SK-N-SH treated with all-trans-retinoic acid at 6 μM for 48 hours (cell line): ENCODE data around the gene SSX2IP.

Source experiments
- ATAC-seq: fragments of 200-7000 bp; cut with Tn5 transposase; 3 replicates; pipeline ENCODE4 v1.9.1; 2020; ENCODE audit warnings: mild to moderate bottlenecking, moderate library complexity
- ARNTL ChIP-seq: fragments of 450-650 bp; formaldehyde crosslinking; IDR thresholded peaks from 2 replicates; pipeline ENCODE4 v1.5.0; 2020; ENCODE audit warnings: low read depth, mild to moderate bottlenecking, moderate library complexity, borderline replicate concordance
- BACH2 ChIP-seq: fragments of 250-450 bp; sonication (Bioruptor Pico); IDR thresholded peaks from 2 replicates; pipeline ENCODE4 v1.9.0; 2021; ENCODE audit warnings: mild to moderate bottlenecking, borderline replicate concordance
- CREB5 ChIP-seq: fragments of 250-450 bp; sonication (Bioruptor Pico); IDR thresholded peaks from 2 replicates; pipeline ENCODE4 v1.5.1; 2020; ENCODE audit warnings: low read depth, mild to moderate bottlenecking, moderate library complexity
- CSRNP3 ChIP-seq: fragments of 250-450 bp; sonication (Bioruptor Pico); IDR thresholded peaks from 2 replicates; pipeline ENCODE4 v1.5.1; 2021; ENCODE audit warnings: mild to moderate bottlenecking, moderate library complexity
- ESRRG ChIP-seq: fragments of 250-450 bp; sonication (Bioruptor Pico); IDR thresholded peaks from 2 replicates; pipeline ENCODE4 v1.6.1; 2021; ENCODE audit warnings: mild to moderate bottlenecking
- GLIS3 ChIP-seq: fragments of 250-450 bp; sonication (Bioruptor Pico); IDR thresholded peaks from 2 replicates; pipeline ENCODE4 v1.5.0; 2020; ENCODE audit warnings: mild to moderate bottlenecking, moderate library complexity
- ISL1 ChIP-seq: fragments of 250-450 bp; sonication (Bioruptor Pico); IDR thresholded peaks from 2 replicates; pipeline ENCODE4 v2.1.2; 2022; ENCODE audit warnings: mild to moderate bottlenecking, moderate library complexity
- OSR1 ChIP-seq: fragments of 250-450 bp; sonication (Bioruptor Pico); IDR thresholded peaks from 2 replicates; pipeline ENCODE4 v1.8.0; 2022; ENCODE audit warnings: moderate library complexity, mild to moderate bottlenecking, inconsistent platforms
- PATZ1 ChIP-seq: fragments of 250-450 bp; sonication (Bioruptor Pico); IDR thresholded peaks from 2 replicates; pipeline ENCODE4 v1.8.0; 2020; ENCODE audit warnings: mild to moderate bottlenecking, moderate library complexity, borderline replicate concordance
- POU6F1 ChIP-seq: fragments of 250-450 bp; sonication (Bioruptor Pico); IDR thresholded peaks from 2 replicates; pipeline ENCODE4 v1.8.0; 2021; ENCODE audit warnings: low read depth, mild to moderate bottlenecking, moderate library complexity, borderline replicate concordance
- PPARA ChIP-seq: fragments of 250-450 bp; sonication (Bioruptor Pico); IDR thresholded peaks from 2 replicates; pipeline ENCODE4 v1.5.0; 2020; ENCODE audit warnings: mild to moderate bottlenecking, borderline replicate concordance
- RARB ChIP-seq: fragments of 250-450 bp; sonication (Bioruptor Pico); IDR thresholded peaks from 2 replicates; pipeline ENCODE4 v1.8.0; 2021; ENCODE audit warnings: mild to moderate bottlenecking, moderate library complexity
- SNAI2 ChIP-seq: fragments of 250-450 bp; sonication (Bioruptor Pico); IDR thresholded peaks from 2 replicates; pipeline ENCODE4 v1.5.0; 2020; ENCODE audit warnings: mild to moderate bottlenecking, moderate library complexity
- TOX ChIP-seq: fragments of 250-450 bp; sonication (Bioruptor Pico); IDR thresholded peaks from 2 replicates; pipeline ENCODE4 v1.8.0; 2021; ENCODE audit warnings: mild to moderate bottlenecking, moderate library complexity, borderline replicate concordance
- ZC3H10 ChIP-seq: fragments of 250-450 bp; sonication (Bioruptor Pico); IDR thresholded peaks from 2 replicates; pipeline ENCODE4 v1.5.1; 2021; ENCODE audit warnings: mild to moderate bottlenecking, moderate library complexity
- ZFP30 ChIP-seq: fragments of 450-650 bp; formaldehyde crosslinking; IDR thresholded peaks from 2 replicates; pipeline ENCODE4 v1.5.0; 2022; ENCODE audit warnings: mild to moderate bottlenecking, moderate library complexity
- ZNF70 ChIP-seq: fragments of 450-650 bp; formaldehyde crosslinking; IDR thresholded peaks from 2 replicates; pipeline ENCODE4 v1.5.0; 2020; ENCODE audit warnings: mild to moderate bottlenecking, moderate library complexity

Gene SSX2IP

GRCh38 chr1:84668185-84668584 lies 22.1 kb downstream of the SSX2IP start:
- no peak for TF ChIP-seq PATZ1
- no peak for TF ChIP-seq RARB (CRISPR knock-in tag)
- TF ChIP-seq ZC3H10 (CRISPR knock-in tag): no peak
- TF ChIP-seq BACH2: no peak
- no peak for TF ChIP-seq CREB5 (CRISPR knock-in tag)
- TF ChIP-seq SNAI2 (CRISPR knock-in tag): no peak
- TF ChIP-seq ESRRG: no peak
- TF ChIP-seq TOX: no peak
- TF ChIP-seq CSRNP3 (CRISPR knock-in tag): no peak
- no peak for TF ChIP-seq ARNTL (CRISPR knock-in tag)
- no peak for TF ChIP-seq PPARA
- TF ChIP-seq ZNF70 (CRISPR knock-in tag): no peak
- no peak for TF ChIP-seq POU6F1 (CRISPR knock-in tag)
- TF ChIP-seq, all 23 proteins: peak for 0
- ATAC-seq: peak; percentile 81

GRCh38 chr1:84665703-84666317 lies 24.5 kb downstream of the SSX2IP start:
- TF ChIP-seq ISL1 (CRISPR knock-in tag) (peak; percentile 59), GLIS3 (CRISPR knock-in tag) (no peak)
- ATAC-seq: peak; percentile 84

- no peak for TF ChIP-seq POU6F1 (CRISPR knock-in tag)
- no peak for TF ChIP-seq CREB5 (CRISPR knock-in tag)
- no peak for TF ChIP-seq PPARA
- TF ChIP-seq PATZ1: no peak
- no peak for TF ChIP-seq ZFP30 (CRISPR knock-in tag)
- ATAC-seq: no peak
Observed at GRCh38 chr1:84653130-84653677, 37.1 kb downstream of the SSX2IP start.

- TF ChIP-seq OSR1 (CRISPR knock-in tag): no peak
- TF ChIP-seq ESRRG: no peak
- TF ChIP-seq CSRNP3 (CRISPR knock-in tag): no peak
- ATAC-seq: no peak
Observed at GRCh38 chr1:84644472-84644871, 45.8 kb downstream of the SSX2IP start.
